HL-60 (cell line): ENCODE measurements around the gene NAA38.

Experiments
- POLR2AphosphoS5 ChIP-seq: IDR thresholded peaks from 2 replicates; pipeline ENCODE4 v1.6.1; 2012; ENCODE audit warnings: low read depth
- REST ChIP-seq: IDR thresholded peaks from 2 replicates; pipeline ENCODE4 v1.6.1; 2012; ENCODE audit warnings: low read depth; ENCODE audit not compliant: insufficient replicate concordance
- TF ChIP-seq, protein P1 (sequence below): IDR thresholded peaks from one replicate; pipeline ENCODE4 v1.5.1; 2011; ENCODE audit warnings: low read length, control low read depth, inconsistent platforms; ENCODE audit not compliant: insufficient read depth

GRCh38 chr17:7846063-7846735 is 11.2 kb downstream of the NAA38 start:
- TF ChIP-seq, protein P1, sequence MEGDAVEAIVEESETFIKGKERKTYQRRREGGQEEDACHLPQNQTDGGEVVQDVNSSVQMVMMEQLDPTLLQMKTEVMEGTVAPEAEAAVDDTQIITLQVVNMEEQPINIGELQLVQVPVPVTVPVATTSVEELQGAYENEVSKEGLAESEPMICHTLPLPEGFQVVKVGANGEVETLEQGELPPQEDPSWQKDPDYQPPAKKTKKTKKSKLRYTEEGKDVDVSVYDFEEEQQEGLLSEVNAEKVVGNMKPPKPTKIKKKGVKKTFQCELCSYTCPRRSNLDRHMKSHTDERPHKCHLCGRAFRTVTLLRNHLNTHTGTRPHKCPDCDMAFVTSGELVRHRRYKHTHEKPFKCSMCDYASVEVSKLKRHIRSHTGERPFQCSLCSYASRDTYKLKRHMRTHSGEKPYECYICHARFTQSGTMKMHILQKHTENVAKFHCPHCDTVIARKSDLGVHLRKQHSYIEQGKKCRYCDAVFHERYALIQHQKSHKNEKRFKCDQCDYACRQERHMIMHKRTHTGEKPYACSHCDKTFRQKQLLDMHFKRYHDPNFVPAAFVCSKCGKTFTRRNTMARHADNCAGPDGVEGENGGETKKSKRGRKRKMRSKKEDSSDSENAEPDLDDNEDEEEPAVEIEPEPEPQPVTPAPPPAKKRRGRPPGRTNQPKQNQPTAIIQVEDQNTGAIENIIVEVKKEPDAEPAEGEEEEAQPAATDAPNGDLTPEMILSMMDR: no peak
- TF ChIP-seq POLR2AphosphoS5 (no peak), REST (no peak)
